Neural cell (in vitro differentiated cells): ENCODE results near the gene LRRC1.

Source experiments
- EZH2 ChIP-seq: fragments of 200-600, 300-800 bp; shearing (Covaris generic), sonication (generic); IDR thresholded peaks from 2 replicates; pipeline ENCODE4 v1.6.1; 2014; ENCODE audit warnings: antibody characterized with exemption, low read length, borderline replicate concordance, mild to moderate bottlenecking; ENCODE audit not compliant: insufficient read depth, poor library complexity, severe bottlenecking
- POLR2AphosphoS5 ChIP-seq: IDR thresholded peaks from 2 replicates; pipeline ENCODE4 v1.6.1; 2012
- TAF1 ChIP-seq: IDR thresholded peaks from 2 replicates; pipeline ENCODE4 v1.6.1; 2012; ENCODE audit warnings: low read depth
- TF ChIP-seq, protein P1 (sequence below): fragments of 450-650 bp; IDR thresholded peaks from 2 replicates; pipeline ENCODE4 v1.5.1; 2014; ENCODE audit warnings: antibody characterized with exemption, mild to moderate bottlenecking, moderate library complexity; ENCODE audit not compliant: poor library complexity, severe bottlenecking

DNA sequence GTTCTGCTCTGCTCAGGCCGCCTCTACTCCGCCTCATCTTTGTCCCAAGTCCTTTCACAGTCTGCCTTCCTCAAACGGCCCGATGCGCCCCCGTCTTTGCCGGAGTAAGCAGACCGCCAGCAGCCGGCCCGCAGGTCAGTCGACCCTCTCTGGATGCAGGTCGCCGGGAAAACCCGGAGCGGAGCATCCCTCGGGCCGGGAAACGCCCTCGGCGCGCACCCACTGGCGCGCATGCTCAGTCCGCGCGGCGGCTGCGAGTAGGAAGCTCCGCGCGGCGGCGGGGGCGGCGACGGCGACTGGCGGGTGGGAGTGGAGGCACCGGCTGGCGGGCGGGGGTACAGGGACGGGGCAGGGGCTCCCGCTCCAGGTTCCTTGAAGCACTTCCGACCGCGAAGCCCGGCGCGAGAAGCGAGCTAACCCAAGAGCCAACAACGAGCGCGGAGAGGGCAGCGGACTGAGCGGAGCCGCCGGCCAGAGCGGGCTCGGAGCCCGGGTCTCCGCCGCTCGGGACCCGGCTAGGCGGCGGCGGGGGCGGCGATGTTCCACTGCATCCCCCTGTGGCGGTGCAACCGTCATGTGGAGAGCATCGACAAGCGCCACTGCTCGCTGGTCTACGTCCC lies at the start of gene LRRC1:
- TF ChIP-seq, protein P1, sequence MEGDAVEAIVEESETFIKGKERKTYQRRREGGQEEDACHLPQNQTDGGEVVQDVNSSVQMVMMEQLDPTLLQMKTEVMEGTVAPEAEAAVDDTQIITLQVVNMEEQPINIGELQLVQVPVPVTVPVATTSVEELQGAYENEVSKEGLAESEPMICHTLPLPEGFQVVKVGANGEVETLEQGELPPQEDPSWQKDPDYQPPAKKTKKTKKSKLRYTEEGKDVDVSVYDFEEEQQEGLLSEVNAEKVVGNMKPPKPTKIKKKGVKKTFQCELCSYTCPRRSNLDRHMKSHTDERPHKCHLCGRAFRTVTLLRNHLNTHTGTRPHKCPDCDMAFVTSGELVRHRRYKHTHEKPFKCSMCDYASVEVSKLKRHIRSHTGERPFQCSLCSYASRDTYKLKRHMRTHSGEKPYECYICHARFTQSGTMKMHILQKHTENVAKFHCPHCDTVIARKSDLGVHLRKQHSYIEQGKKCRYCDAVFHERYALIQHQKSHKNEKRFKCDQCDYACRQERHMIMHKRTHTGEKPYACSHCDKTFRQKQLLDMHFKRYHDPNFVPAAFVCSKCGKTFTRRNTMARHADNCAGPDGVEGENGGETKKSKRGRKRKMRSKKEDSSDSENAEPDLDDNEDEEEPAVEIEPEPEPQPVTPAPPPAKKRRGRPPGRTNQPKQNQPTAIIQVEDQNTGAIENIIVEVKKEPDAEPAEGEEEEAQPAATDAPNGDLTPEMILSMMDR: no peak
- TF ChIP-seq EZH2 (no peak), TAF1 (no peak), POLR2AphosphoS5 (peak; percentile 28)
